HepG2 (cell line): Measurements from ENCODE around the gene TUBA4B. TPM values are rescaled to one million over a fixed set of nuclear protein-coding genes. Genes with fewer than 3 reads are reported as not detected.

Source experiments
- CHD4 ChIP-seq: fragments of 200-600 bp; sonication (generic); IDR thresholded peaks from 2 replicates; pipeline ENCODE4 v1.7.0; 2017; ENCODE audit warnings: mild to moderate bottlenecking, low read length, borderline replicate concordance
- ERF ChIP-seq: IDR thresholded peaks from 2 replicates; pipeline ENCODE4 v1.6.1; 2018; ENCODE audit warnings: missing biosample characterization, missing genetic modification reagents
- FOXJ3 ChIP-seq: sonication (generic); formaldehyde crosslinking; IDR thresholded peaks from 2 replicates; pipeline ENCODE4 v1.4.0; 2020; ENCODE audit warnings: missing genetic modification reagents, mild to moderate bottlenecking, borderline replicate concordance
- FUBP1 ChIP-seq: sonication (generic); formaldehyde crosslinking; IDR thresholded peaks from 2 replicates; pipeline ENCODE4 v1.5.1; 2020; ENCODE audit warnings: missing genetic modification reagents, mild to moderate bottlenecking, borderline replicate concordance
- GATA4 ChIP-seq: sonication (generic); IDR thresholded peaks from 2 replicates; pipeline ENCODE4 v1.6.1; 2016; ENCODE audit warnings: antibody characterized with exemption, low read depth, borderline replicate concordance
- GLMP ChIP-seq: sonication (generic); formaldehyde crosslinking; IDR thresholded peaks from 2 replicates; pipeline ENCODE4 v1.9.0; 2021; ENCODE audit warnings: missing genetic modification reagents, mild to moderate bottlenecking, borderline replicate concordance
- HES4 ChIP-seq: sonication (generic); formaldehyde crosslinking; IDR thresholded peaks from 2 replicates; pipeline ENCODE4 v1.9.0; 2021; ENCODE audit warnings: mild to moderate bottlenecking, missing genetic modification reagents, borderline replicate concordance
- KLF16 ChIP-seq, 2 experiments: sonication (generic) in 1 of 2; formaldehyde crosslinking in 1 of 2; IDR thresholded peaks; 2 replicates each; pipeline versions ENCODE4 v1.6.1 to v1.8.0; 2016 to 2023; ENCODE audit warnings: missing genetic modification reagents in 2 of 2, missing compliant biosample characterization in 1 of 2
- PRDM10 ChIP-seq: sonication (generic); formaldehyde crosslinking; IDR thresholded peaks from 2 replicates; pipeline ENCODE4 v1.4.0; 2020; ENCODE audit warnings: low read depth, missing genetic modification reagents
- SMAD3 ChIP-seq: sonication (generic); formaldehyde crosslinking; IDR thresholded peaks from 2 replicates; pipeline ENCODE4 v1.4.0; 2020; ENCODE audit warnings: missing genetic modification reagents
- TGIF2 ChIP-seq: IDR thresholded peaks from 2 replicates; pipeline ENCODE4 v1.6.1; 2016; ENCODE audit warnings: control low read depth, missing compliant biosample characterization
- THAP7 ChIP-seq: sonication (generic); formaldehyde crosslinking; IDR thresholded peaks from 2 replicates; pipeline ENCODE4 v1.8.1; 2023; ENCODE audit warnings: mild to moderate bottlenecking, missing genetic modification reagents
- XBP1 ChIP-seq: sonication (generic); formaldehyde crosslinking; IDR thresholded peaks from 2 replicates; pipeline ENCODE4 v1.5.0; 2020; ENCODE audit warnings: missing genetic modification reagents
- XRCC5 ChIP-seq: fragments of 200-400 bp; formaldehyde crosslinking; optimal IDR thresholded peaks from 2 replicates; pipeline ENCODE3; 2017; ENCODE audit warnings: mild to moderate bottlenecking, low read length
- ZMAT3 ChIP-seq: sonication (generic); formaldehyde crosslinking; conservative IDR thresholded peaks from 2 replicates; pipeline ENCODE4 v1.7.0; 2021; ENCODE audit warnings: missing genetic modification reagents
- ZNF143 ChIP-seq: sonication (generic); formaldehyde crosslinking; IDR thresholded peaks from 2 replicates; pipeline ENCODE4 v1.4.0; 2020; ENCODE audit warnings: missing genetic modification reagents
- ZNF225 ChIP-seq: sonication (generic); formaldehyde crosslinking; IDR thresholded peaks from 2 replicates; pipeline ENCODE4 v1.4.0; 2020; ENCODE audit warnings: mild to moderate bottlenecking, missing genetic modification reagents
- ZNF335 ChIP-seq: sonication (generic); formaldehyde crosslinking; IDR thresholded peaks from 2 replicates; pipeline ENCODE4 v1.4.0; 2020; ENCODE audit warnings: missing genetic modification reagents
- ZNF557 ChIP-seq: sonication (generic); formaldehyde crosslinking; IDR thresholded peaks from 2 replicates; pipeline ENCODE4 v1.4.0; 2020; ENCODE audit warnings: missing genetic modification reagents
- ZNF674 ChIP-seq: sonication (generic); formaldehyde crosslinking; IDR thresholded peaks from 2 replicates; pipeline ENCODE4 v1.5.0; 2020; ENCODE audit warnings: low read depth, mild to moderate bottlenecking, missing genetic modification reagents
- polyA plus RNA-seq, 8 experiments: library from polyadenylated mRNA; depleted of rRNA in 3 of 8; stranded (reverse) in 7 of 8; unstranded in 1 of 8; fragments of >200 nt; fragmentation: Illumina TruSeq in 4 of 8; extraction: Trizol in 4 of 8; gene quantifications; 2 replicates each; pipeline versions ENCODE4 v1.2.1 to v1.2.3, GENCODE V29; 2011 to 2016; ENCODE audit warnings: low read depth in 4 of 8, missing spikeins in 1 of 8, mixed read lengths in 1 of 8; ENCODE audit not compliant: insufficient read depth in 1 of 8
- total RNA-seq, 5 experiments: library from RNA; depleted of rRNA; stranded (reverse); fragments of >200 nt; fragmentation: Illumina TruSeq; extraction: Trizol; gene quantifications; 2 replicates each; pipeline ENCODE4 v1.2.3, GENCODE V29; 2016; ENCODE audit warnings: low read depth in 1 of 5

Gene TUBA4B
- total and polyA plus RNA-seq, 2 of the 13 experiments (the other 11 are each of a cell fraction or from before 2014, with no cell fraction given) = 0.18 to 0.22 TPM

DNA sequence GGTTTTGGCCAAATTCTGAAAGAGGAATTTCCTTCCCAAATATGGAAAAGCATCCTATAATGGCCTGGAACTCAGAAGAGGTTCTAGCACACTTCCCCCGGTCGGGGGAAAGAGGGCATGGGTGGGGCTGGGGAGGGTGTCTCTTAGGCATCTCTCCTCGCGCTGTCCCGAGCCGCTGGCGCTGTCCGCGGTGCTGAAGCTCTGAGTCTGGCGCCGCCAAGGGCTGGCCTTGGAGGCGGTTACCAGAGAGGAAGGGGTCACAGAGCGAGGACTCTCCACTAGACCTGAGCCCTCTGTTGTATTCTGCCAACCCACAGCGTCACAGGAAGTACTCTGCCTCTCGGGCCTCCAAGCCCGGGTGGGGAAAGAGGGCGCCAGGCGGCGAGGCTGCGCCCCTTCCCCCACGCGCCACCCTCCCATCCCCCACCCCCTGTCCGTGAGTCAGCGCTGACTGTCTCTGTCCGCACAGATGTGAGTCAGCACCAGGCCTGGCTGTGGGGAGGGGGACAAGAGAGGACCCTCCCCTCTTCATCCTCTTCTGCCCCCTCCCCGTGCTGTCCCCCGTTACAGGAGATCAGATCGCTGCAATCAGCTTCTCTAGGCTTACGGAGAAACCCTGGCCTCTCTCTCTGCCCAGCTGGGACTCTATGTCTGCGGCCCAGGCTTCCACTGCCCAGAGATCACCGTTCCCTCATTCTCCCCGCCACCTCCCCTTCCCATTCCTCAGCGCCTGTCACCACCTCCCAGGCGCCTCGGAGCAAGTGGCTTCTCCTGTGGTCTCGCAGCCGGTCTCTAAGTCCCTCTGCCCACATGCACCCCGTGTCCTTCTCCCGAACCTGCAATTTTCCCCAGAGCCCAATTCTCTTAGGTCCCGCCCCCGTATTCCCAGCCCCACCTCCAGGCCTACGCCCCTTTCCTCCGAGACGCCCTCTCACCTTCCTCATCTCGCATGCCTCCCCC is 55.4 kb downstream of the TUBA4B start (continued):
- 0 out of 2 replicates have a peak, but pooled peaks have one; percentile 57 for TF ChIP-seq PRDM10 (CRISPR knock-in tag)
- peak; percentile 97 for TF ChIP-seq TGIF2 (CRISPR knock-in tag)
- no peak; the same call in 1 of the 2 replicates for TF ChIP-seq FOXJ3 (CRISPR knock-in tag)
- peak; percentile 54 for TF ChIP-seq XRCC5
- TF ChIP-seq XBP1 (CRISPR knock-in tag) = peak; percentile 91
- TF ChIP-seq SMAD3 (CRISPR knock-in tag) = peak; percentile 99
- TF ChIP-seq ZNF143 (CRISPR knock-in tag) = peak; percentile 59; the same call in 1 of the 2 replicates
- no peak for TF ChIP-seq GATA4
- TF ChIP-seq KLF16 (CRISPR knock-in tag; IDR thresholded peaks at IDR 0.05) = peak in 1 of 2 experiments; percentile 99; a peak in 2 of 4 replicates
- TF ChIP-seq ERF (CRISPR knock-in tag) = peak; percentile 99
- peak; percentile 25; the same call in 1 of the 2 replicates for TF ChIP-seq THAP7
- peak; percentile 90; the same call in 1 of the 2 replicates for TF ChIP-seq GLMP (CRISPR knock-in tag)
- TF ChIP-seq FUBP1 (CRISPR knock-in tag) = no peak
- peak; percentile 92; the same call in 1 of the 2 replicates for TF ChIP-seq ZNF674 (CRISPR knock-in tag)
- peak; percentile 93 for TF ChIP-seq ZNF335 (CRISPR knock-in tag)
- peak; percentile 96 for TF ChIP-seq ZMAT3
- TF ChIP-seq ZNF225 (CRISPR knock-in tag) = peak; percentile 81; the same call in 1 of the 2 replicates
- TF ChIP-seq CHD4 = no peak
- TF ChIP-seq ZNF557 = peak; percentile 99
- TF ChIP-seq HES4 = peak; percentile 98
